ENCODE measurements around the gene AATK. TPM values are rescaled to one million over a fixed set of nuclear protein-coding genes. Genes with fewer than 3 reads are reported as not detected.
"Not testable (repeated sequence)": the region's sequence is repeated elsewhere in the genome, so short reads cannot be mapped to it uniquely, and the experiment has no call there.

AATK gene
- total and polyA plus RNA-seq, 12 donors = 1.5 to 8.5 (median 6.2) TPM

- Histone ChIP-seq H3K27ac (peak overlapping the region in 1 of 10 donors; percentile 3), H3K36me3 (no peaks in the 10 kb centered on the region), H3K4me1 (peaks cover 0 to 44% (median 4%) of the 10 kb centered on the region in 9 donors), H3K27me3 (no peaks in the 10 kb centered on the region), H3K4me3 (no peak overlapping the region), H3K9me3 (no peaks in the 10 kb centered on the region)
- DNase-seq (no peak), ATAC-seq (no peak)
- intact Hi-C loops (cut with DNase I) = loop anchor here in 1 of 10 donors (5.0 kb wide), 1 partner anchor 42 kb away; no protein-coding TSS in a partner anchor
- TF ChIP-seq CTCF (IDR thresholded peaks at IDR 0.05) = no peak
- WGBS, 2 donors = 96% methylated on average over 18 of the region's 18 CpGs
These were observed 11.1 kb downstream of the AATK start for GRCh38 chr17:81154961-81155360.

GRCh38 chr17:81154016-81154415 is 12.0 kb downstream of the AATK start:
- H3K4me1 ChIP-seq = peaks cover 0 to 42% (median 0%) of the 10 kb centered on the region in 9 donors
- intact Hi-C loops (cut with DNase I) = loop anchor here in 1 of 10 donors (5.0 kb wide), 1 partner anchor 43 kb away; no protein-coding TSS in a partner anchor
- not testable (repeated sequence) for DNase-seq, H3K27me3 ChIP-seq, H3K4me3 ChIP-seq, H3K9me3 ChIP-seq, ATAC-seq, H3K36me3 ChIP-seq
- peak overlapping the region in 1 of 10 donors; percentile 82 for H3K27ac ChIP-seq
- 90% methylated on average over 9 of the region's 9 CpGs for whole genome bisulfite sequencing, 2 donors

- 55 to 57% methylated on average over 17 of the region's 17 CpGs for WGBS, 2 donors
- no peaks in the 10 kb centered on the region for H3K27me3 ChIP-seq
- DNase-seq = peak in 1 of 2 donors; percentile 35
- H3K9me3 ChIP-seq = no peaks in the 10 kb centered on the region
- peak in 6 of 8 donors; percentile 18 to 70 (median 46) for ATAC-seq
- intact Hi-C loops (cut with DNase I) = loop anchor here in 1 of 10 donors (5.0 kb wide), 1 partner anchor 44 kb away; no protein-coding TSS in a partner anchor
- H3K27ac ChIP-seq = peak overlapping the region in 2 of 10 donors; percentile 28 to 82
- no peaks in the 10 kb centered on the region for H3K36me3 ChIP-seq
- H3K4me1 ChIP-seq = peaks cover 0 to 41% (median 0%) of the 10 kb centered on the region in 9 donors
- no peak for TF ChIP-seq CTCF (IDR thresholded peaks at IDR 0.05)
- H3K4me3 ChIP-seq = no peak overlapping the region
These were observed 12.6 kb downstream of the AATK start for GRCh38 chr17:81153340-81153803.

GRCh38 chr17:81152288-81152828 is 13.7 kb downstream of the AATK start:
- Histone ChIP-seq H3K9me3 (no peaks in the 10 kb centered on the region), H3K27ac (peak overlapping the region in 1 of 10 donors; percentile 81), H3K27me3 (no peaks in the 10 kb centered on the region), H3K36me3 (no peaks in the 10 kb centered on the region), H3K4me3 (no peak overlapping the region), H3K4me1 (peaks cover 0 to 41% (median 0%) of the 10 kb centered on the region in 9 donors)
- WGBS, 2 donors = 80 to 84% methylated on average over 8 of the region's 8 CpGs
- no peak for TF ChIP-seq CTCF (IDR thresholded peaks at IDR 0.05)
- DNase-seq = no peak
- ATAC-seq = no peak
- intact Hi-C loops (cut with DNase I) = loop anchor here in 1 of 10 donors (5.0 kb wide), 1 partner anchor 45 kb away; no protein-coding TSS in a partner anchor

GRCh38 chr17:81151278-81151677 is 14.7 kb downstream of the AATK start:
- no peaks in the 10 kb centered on the region for H3K27me3 ChIP-seq
- no peak for TF ChIP-seq CTCF (IDR thresholded peaks at IDR 0.05)
- H3K4me1 ChIP-seq = peaks cover 0 to 41% (median 0%) of the 10 kb centered on the region in 9 donors
- H3K27ac ChIP-seq = peak overlapping the region in 1 of 10 donors; percentile 81
- no peaks in the 10 kb centered on the region for H3K9me3 ChIP-seq
- intact Hi-C loops (cut with DNase I) = loop anchor here in 1 of 10 donors (5.0 kb wide), 1 partner anchor 46 kb away; no protein-coding TSS in a partner anchor
- WGBS, 2 donors = 78 to 86% methylated on average over 12 to 13 of the region's 13 CpGs
- DNase-seq (no peak), ATAC-seq (no peak)
- H3K4me3 ChIP-seq = no peak overlapping the region
- H3K36me3 ChIP-seq = no peaks in the 10 kb centered on the region
